ENCODE measurements around the gene PDHA1.

DNA sequence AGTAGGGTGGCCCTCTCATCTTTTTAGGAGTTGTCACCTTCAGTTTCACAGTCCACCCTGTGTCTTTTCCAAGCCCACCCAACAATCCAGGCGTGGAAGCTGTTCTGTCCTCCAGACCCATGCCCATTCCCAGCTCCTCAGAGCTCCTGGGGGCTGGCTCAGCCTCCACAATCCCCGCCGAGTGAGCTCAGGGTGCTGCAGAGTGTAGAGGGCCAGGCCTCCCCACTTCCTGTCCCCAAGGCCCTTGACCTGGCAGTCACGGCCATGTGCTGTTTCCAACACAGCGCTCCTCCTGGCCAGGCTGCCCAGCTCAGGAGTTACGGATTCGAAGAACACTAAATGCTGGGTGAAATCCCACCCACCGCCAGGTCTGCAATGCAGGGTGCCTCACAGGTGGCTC lies 31.8 kb downstream of the PDHA1 start:
- TF ChIP-seq EZH2 (IDR thresholded peaks at IDR 0.05; ENCODE audit: low read depth, unreplicated experiment) = no peak
- no peak for TF ChIP-seq CTCF (conservative IDR thresholded peaks at IDR 0.05; ENCODE audit: low read depth in 2 of 2)
- TF ChIP-seq JUNB (IDR thresholded peaks at IDR 0.05; ENCODE audit: unreplicated experiment) = no peak
- TF ChIP-seq EZH2phosphoT487 (IDR thresholded peaks at IDR 0.05; ENCODE audit: unreplicated experiment) = no peak
- TF ChIP-seq CREB1 (CRISPR knock-in tag; IDR thresholded peaks at IDR 0.05; ENCODE audit: low read depth) = no peak
- no peak for TF ChIP-seq POLR2AphosphoS5 (IDR thresholded peaks at IDR 0.05; ENCODE audit: low read depth)
- TF ChIP-seq REST (IDR thresholded peaks at IDR 0.05; ENCODE audit: unreplicated experiment) = no peak
- TF ChIP-seq, protein P1, sequence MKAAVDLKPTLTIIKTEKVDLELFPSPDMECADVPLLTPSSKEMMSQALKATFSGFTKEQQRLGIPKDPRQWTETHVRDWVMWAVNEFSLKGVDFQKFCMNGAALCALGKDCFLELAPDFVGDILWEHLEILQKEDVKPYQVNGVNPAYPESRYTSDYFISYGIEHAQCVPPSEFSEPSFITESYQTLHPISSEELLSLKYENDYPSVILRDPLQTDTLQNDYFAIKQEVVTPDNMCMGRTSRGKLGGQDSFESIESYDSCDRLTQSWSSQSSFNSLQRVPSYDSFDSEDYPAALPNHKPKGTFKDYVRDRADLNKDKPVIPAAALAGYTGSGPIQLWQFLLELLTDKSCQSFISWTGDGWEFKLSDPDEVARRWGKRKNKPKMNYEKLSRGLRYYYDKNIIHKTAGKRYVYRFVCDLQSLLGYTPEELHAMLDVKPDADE (IDR thresholded peaks at IDR 0.05) = no peak

Measured in GM23338 (cell line).